Activated CD4-positive, alpha-beta T cell treated with anti-CD3 and anti-CD28 coated beads for 36 hours (primary cell): ENCODE data around the gene ACY1. TPM values are rescaled to one million over a fixed set of nuclear protein-coding genes. Genes with fewer than 3 reads are reported as not detected.

Experiments used
- ATAC-seq: fragments of 200-7000 bp; cut with Tn5 transposase; one replicate; pipeline ENCODE4 v1.10.0; 2021; ENCODE audit warnings: mild to moderate bottlenecking, moderate library complexity
- CTCF ChIA-PET: fragments of 350-600 bp; sonication (Branson Sonifier 250); formaldehyde crosslinking; loops from one replicate; lab custom pipeline; 2021; ENCODE audit warnings: antibody characterized with exemption; lab: Charles Lee
- POLR2A ChIA-PET: fragments of 350-600 bp; sonication (Branson Sonifier 250); formaldehyde crosslinking; loops from one replicate; lab custom pipeline; 2021; ENCODE audit warnings: antibody characterized with exemption, inconsistent platforms; lab: Charles Lee
- DNase-seq: peaks from one replicate; pipeline ENCODE4 v3.0.0-alpha.2; 2020
- H3K27ac Mint-ChIP-seq: one replicate; pipeline ENCODE4 v1.8.0; 2021; ENCODE audit warnings: mixed read lengths
- H3K27me3 Mint-ChIP-seq: one replicate; pipeline ENCODE4 v1.8.0; 2021; ENCODE audit warnings: mixed read lengths
- H3K36me3 Mint-ChIP-seq: one replicate; pipeline ENCODE4 v1.8.0; 2021; ENCODE audit warnings: low read depth, mixed read lengths
- H3K4me1 Mint-ChIP-seq: one replicate; pipeline ENCODE4 v1.8.0; 2021; ENCODE audit warnings: mixed read lengths
- H3K4me3 Mint-ChIP-seq: one replicate; pipeline ENCODE4 v1.8.0; 2021; ENCODE audit warnings: mild to moderate bottlenecking, moderate library complexity, mixed read lengths
- H3K9me3 Mint-ChIP-seq: one replicate; pipeline ENCODE4 v1.8.0; 2021; ENCODE audit warnings: low read depth, mixed read lengths
- intact Hi-C, 2 experiments: fragments of 100-400 bp; cut with DNase I in 1 of 2; cut with micrococcal nuclease in 1 of 2; formaldehyde crosslinking; loops; one replicate each; pipeline versions ENCODE4 v1.14.2 to v1.15.1; 2022 to 2024; cut with DNase I, micrococcal nuclease
- total RNA-seq, 2 experiments: library from RNA; stranded (reverse); gene quantifications; one replicate each; pipeline ENCODE4 v1.2.3, GENCODE V29; 2021

The ACY1 gene
- total RNA-seq, 2 experiments from 2014 or later, result 61.5 to 90.0 TPM

- CTCF ChIA-PET, result interaction anchor here (0.6 to 6.3 kb wide), 4 partner anchors 10 to 139 kb away, joined by 3 to 76 read pairs (median 3); no protein-coding TSS in a partner anchor
- Mint-ChIP-seq H3K27me3 (no peaks in the 10 kb centered on the region), H3K36me3 (no peaks in the 10 kb centered on the region), H3K27ac (no peak overlapping the region), H3K4me3 (no peak overlapping the region), H3K4me1 (peaks cover 16% of the 10 kb centered on the region), H3K9me3 (no peaks in the 10 kb centered on the region)
- intact Hi-C loops, result no loop called here
- POLR2A ChIA-PET, result interaction anchor here (0.7 kb wide), 1 partner anchor 316 kb away, joined by 3 read pairs; no protein-coding TSS in a partner anchor
- DNase-seq (no peak), ATAC-seq (no peak)
These were observed 22.9 kb downstream of the ACY1 start for GRCh38 chr3:52006017-52006819.

DNA sequence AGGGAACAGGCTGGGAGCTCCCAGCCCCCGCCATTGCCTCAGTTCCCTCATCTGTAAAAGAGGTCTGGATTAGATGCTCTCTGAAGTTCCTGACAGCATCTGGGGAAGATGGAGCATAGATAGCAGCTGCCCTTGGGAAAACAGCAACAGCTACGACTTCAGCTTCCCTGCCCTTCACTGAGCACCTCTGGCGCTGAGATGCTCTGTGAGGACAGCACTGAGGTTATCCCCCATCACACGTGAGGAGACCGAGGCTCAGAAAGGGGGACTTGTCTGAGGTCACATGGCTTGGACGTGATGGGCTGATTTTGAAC, 23.4 kb downstream of the ACY1 start:
- Mint-ChIP-seq H3K4me1 (peaks cover 13% of the 10 kb centered on the region), H3K36me3 (no peaks in the 10 kb centered on the region), H3K4me3 (no peak overlapping the region), H3K27me3 (no peaks in the 10 kb centered on the region), H3K27ac (no peak overlapping the region), H3K9me3 (no peaks in the 10 kb centered on the region)
- intact Hi-C loops, result no loop called here
- ATAC-seq (no peak), DNase-seq (no peak)
- ChIA-PET CTCF (interaction anchor here (0.6 kb wide), 1 partner anchor 87 kb away, joined by 3 read pairs; no protein-coding TSS in a partner anchor), POLR2A (no interaction called here)

GRCh38 chr3:52007291-52007690, 24.0 kb downstream of the ACY1 start:
- H3K27ac Mint-ChIP-seq, result no peak overlapping the region
- H3K9me3 Mint-ChIP-seq, result no peaks in the 10 kb centered on the region
- H3K27me3 Mint-ChIP-seq, result no peaks in the 10 kb centered on the region
- CTCF ChIA-PET, result interaction anchor here (0.6 to 0.9 kb wide), 2 partner anchors 9 to 462 kb away, joined by 3 read pairs; no protein-coding TSS in a partner anchor
- H3K36me3 Mint-ChIP-seq, result no peaks in the 10 kb centered on the region
- ATAC-seq, result no peak
- POLR2A ChIA-PET, result no interaction called here
- intact Hi-C loops, result no loop called here
- H3K4me3 Mint-ChIP-seq, result no peak overlapping the region
- no peak for DNase-seq
- H3K4me1 Mint-ChIP-seq, result peaks cover 13% of the 10 kb centered on the region

DNA sequence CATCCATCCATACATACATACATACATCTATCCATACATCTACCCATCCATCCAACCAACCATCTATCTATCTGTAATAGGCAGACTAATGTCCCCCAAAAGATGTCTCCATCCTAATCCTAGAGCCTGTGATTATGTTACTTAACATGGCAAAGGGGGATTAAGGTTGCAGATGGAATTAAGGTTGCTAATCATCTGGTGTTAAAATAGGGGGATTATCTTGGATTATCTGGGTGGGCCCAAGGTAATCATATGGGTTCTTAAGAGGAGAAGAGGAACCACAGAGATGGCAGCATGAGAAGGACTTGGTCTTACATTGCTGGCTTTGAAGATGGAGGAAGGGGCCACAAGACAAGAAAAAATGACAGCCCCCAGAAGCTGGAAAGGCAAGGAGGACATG, 27.1 kb downstream of the ACY1 start:
- peaks cover 9% of the 10 kb centered on the region for H3K4me1 Mint-ChIP-seq
- no peak for ATAC-seq
- CTCF ChIA-PET, result interaction anchor here (0.7 kb wide), 1 partner anchor 110 kb away, joined by 3 read pairs; no protein-coding TSS in a partner anchor

DNA sequence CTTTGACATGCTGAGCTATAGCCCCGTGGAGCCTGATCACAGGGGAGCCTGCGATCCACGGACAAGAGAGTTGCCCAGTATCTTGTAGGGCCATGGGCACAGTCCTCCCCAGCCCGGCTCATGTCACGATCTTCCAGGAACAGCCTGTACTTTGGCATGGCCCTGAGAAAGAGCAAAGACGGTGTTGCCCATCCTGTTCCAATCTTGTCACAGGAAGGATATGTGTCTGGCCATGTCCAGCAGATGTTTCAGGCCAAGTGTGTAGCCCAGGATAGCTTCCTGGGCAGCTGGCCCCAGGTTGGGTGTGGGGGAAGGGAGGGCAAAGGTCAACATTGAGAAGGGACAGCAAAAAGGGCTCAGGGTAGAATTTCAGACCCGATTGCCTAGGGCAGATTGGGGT, 29.4 kb downstream of the ACY1 start:
- Mint-ChIP-seq H3K36me3 (no peaks in the 10 kb centered on the region), H3K27me3 (no peaks in the 10 kb centered on the region), H3K9me3 (no peaks in the 10 kb centered on the region), H3K4me3 (no peak overlapping the region), H3K4me1 (no peaks in the 10 kb centered on the region), H3K27ac (no peak overlapping the region)
- intact Hi-C loops, result no loop called here
- ChIA-PET CTCF (interaction anchor here (0.6 to 2.4 kb wide), 8 partner anchors 11 to 373 kb away, joined by 3 to 9 read pairs (median 4); no protein-coding TSS in a partner anchor), POLR2A (no interaction called here)
- DNase-seq (no peak), ATAC-seq (no peak)

More for the DNA sequence above, 27.1 kb downstream of the ACY1 start:
- H3K27me3 Mint-ChIP-seq, result no peaks in the 10 kb centered on the region
- DNase-seq, result no peak
- no peaks in the 10 kb centered on the region for H3K9me3 Mint-ChIP-seq
- intact Hi-C loops, result no loop called here
- POLR2A ChIA-PET, result no interaction called here
- H3K36me3 Mint-ChIP-seq, result no peaks in the 10 kb centered on the region
- no peak overlapping the region for H3K4me3 Mint-ChIP-seq
- no peak overlapping the region for H3K27ac Mint-ChIP-seq

GRCh38 chr3:52013802-52014598, 30.7 kb downstream of the ACY1 start:
- H3K36me3 Mint-ChIP-seq, result no peaks in the 10 kb centered on the region
- no peaks in the 10 kb centered on the region for H3K27me3 Mint-ChIP-seq
- ATAC-seq (no peak), DNase-seq (no peak)
- H3K9me3 Mint-ChIP-seq, result no peaks in the 10 kb centered on the region
- ChIA-PET POLR2A (no interaction called here), CTCF (interaction anchor here (0.6 to 2.4 kb wide), 7 partner anchors 12 to 326 kb away, joined by 3 to 9 read pairs (median 3); partner anchors contain the start of gene ABHD14B)
- no peaks in the 10 kb centered on the region for H3K4me1 Mint-ChIP-seq
- intact Hi-C loops, result no loop called here
- no peak overlapping the region for H3K4me3 Mint-ChIP-seq
- H3K27ac Mint-ChIP-seq, result no peak overlapping the region

GRCh38 chr3:52014613-52015012, 31.3 kb downstream of the ACY1 start:
- ATAC-seq (no peak), DNase-seq (no peak)
- Mint-ChIP-seq H3K36me3 (no peaks in the 10 kb centered on the region), H3K9me3 (no peaks in the 10 kb centered on the region), H3K4me1 (no peaks in the 10 kb centered on the region), H3K27ac (no peak overlapping the region), H3K4me3 (no peak overlapping the region), H3K27me3 (no peaks in the 10 kb centered on the region)
- intact Hi-C loops, result no loop called here
- ChIA-PET POLR2A (no interaction called here), CTCF (interaction anchor here (0.6 kb wide), 1 partner anchor 190 kb away, joined by 3 read pairs; no protein-coding TSS in a partner anchor)

DNA sequence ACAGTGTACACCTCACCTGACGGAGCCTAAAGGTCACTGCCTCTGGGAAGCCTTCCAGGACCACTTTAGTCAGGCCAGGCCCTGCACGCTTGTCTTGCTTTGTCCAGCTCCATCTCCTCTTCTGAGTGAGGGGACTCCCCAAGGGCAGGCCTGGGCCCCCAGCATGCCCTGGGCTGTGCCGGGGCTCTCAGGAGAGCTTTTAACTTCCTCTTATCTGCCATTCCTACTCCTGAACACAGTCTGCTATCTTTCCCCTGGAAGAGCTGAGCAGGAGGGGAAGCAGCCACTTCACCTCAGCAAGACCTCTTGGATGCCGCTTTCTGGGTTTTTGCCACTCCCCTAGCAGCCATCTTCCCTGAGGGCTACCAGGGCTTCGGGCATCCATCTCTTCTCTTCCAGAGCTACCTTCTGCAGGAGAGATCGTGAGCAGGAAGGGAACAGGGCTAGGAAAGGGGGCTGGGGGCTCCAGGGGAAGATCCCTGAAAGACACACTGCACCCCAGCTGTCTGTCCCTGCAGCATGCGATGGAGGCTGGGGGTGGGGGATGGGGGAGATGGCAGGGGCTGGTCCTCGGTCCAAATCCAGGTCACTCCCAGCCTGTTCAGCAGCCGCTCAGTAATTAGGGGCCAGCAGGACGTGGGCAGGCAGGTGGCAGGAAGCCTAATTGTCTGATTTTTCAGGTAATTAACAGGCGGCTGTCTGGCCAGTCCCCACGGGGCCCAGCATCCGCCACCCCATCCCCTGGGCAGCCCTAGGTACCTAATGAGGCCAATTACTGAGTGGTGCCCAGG, 32.3 kb downstream of the ACY1 start:
- ATAC-seq (no peak), DNase-seq (no peak)
- no peak overlapping the region for H3K4me3 Mint-ChIP-seq
- ChIA-PET CTCF (interaction anchor here (0.9 kb wide), 1 partner anchor 10 kb away, joined by 3 read pairs; no protein-coding TSS in a partner anchor), POLR2A (no interaction called here)
- intact Hi-C loops, result no loop called here
- H3K4me1 Mint-ChIP-seq, result no peaks in the 10 kb centered on the region
- H3K9me3 Mint-ChIP-seq, result no peaks in the 10 kb centered on the region
- no peak overlapping the region for H3K27ac Mint-ChIP-seq
- no peaks in the 10 kb centered on the region for H3K36me3 Mint-ChIP-seq
- H3K27me3 Mint-ChIP-seq, result no peaks in the 10 kb centered on the region

- Mint-ChIP-seq H3K27me3 (no peaks in the 10 kb centered on the region), H3K36me3 (no peaks in the 10 kb centered on the region), H3K27ac (no peak overlapping the region), H3K4me1 (no peaks in the 10 kb centered on the region), H3K4me3 (no peak overlapping the region), H3K9me3 (no peaks in the 10 kb centered on the region)
- ChIA-PET POLR2A (no interaction called here), CTCF (interaction anchor here (1.2 to 1.9 kb wide), 2 partner anchors 16 to 105 kb away, joined by 5 read pairs; no protein-coding TSS in a partner anchor)
- intact Hi-C loops, result no loop called here
- ATAC-seq (no peak), DNase-seq (no peak)
These were observed 34.3 kb downstream of the ACY1 start for GRCh38 chr3:52017586-52017985.

DNA sequence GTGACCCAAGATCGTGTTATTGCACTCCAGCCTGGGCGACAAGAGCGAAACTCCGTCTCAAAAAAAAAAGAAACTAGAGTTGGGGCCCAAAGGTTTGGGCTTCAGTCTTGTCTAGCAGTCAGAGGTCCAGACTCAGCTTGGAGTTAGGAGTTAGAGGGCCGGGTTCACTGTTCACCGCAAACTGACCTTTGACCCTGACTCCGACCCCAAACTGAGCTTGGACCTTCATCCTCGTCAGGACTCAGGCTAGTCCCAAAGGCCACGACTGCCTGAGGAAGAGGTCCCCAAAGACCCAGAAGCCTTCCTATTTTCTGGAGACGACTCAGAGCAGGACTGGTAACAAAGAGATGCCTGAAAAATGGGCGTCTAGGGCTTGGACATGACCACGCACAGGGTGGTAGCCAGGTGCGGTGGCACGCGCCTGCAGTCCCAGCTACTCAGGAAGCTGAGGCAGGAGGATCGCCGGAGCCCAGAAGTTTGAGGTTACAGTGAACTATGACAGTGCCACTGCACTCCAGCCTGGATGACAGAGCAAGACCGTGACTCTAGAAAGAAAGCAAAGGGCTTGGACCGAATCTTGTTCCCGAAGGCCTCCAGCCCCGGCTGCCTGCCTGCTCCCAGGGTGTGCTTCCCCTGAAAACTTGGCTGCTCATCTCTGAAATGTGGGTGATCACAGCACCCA, 35.1 kb downstream of the ACY1 start:
- H3K36me3 Mint-ChIP-seq, result no peaks in the 10 kb centered on the region
- CTCF ChIA-PET, result interaction anchor here (1.9 kb wide), 1 partner anchor 105 kb away, joined by 5 read pairs; no protein-coding TSS in a partner anchor
- H3K4me1 Mint-ChIP-seq, result no peaks in the 10 kb centered on the region
- no peaks in the 10 kb centered on the region for H3K9me3 Mint-ChIP-seq
- H3K27ac Mint-ChIP-seq, result no peak overlapping the region
- intact Hi-C loops, result no loop called here
- DNase-seq (no peak), ATAC-seq (no peak)
- POLR2A ChIA-PET, result no interaction called here
- no peaks in the 10 kb centered on the region for H3K27me3 Mint-ChIP-seq
- no peak overlapping the region for H3K4me3 Mint-ChIP-seq
